Measurements from ENCODE around the gene EFNA5.
"Not testable (repeated sequence)": the region's sequence is repeated elsewhere in the genome, so short reads cannot be mapped to it uniquely, and the experiment has no call there.

The EFNA5 gene

DNA sequence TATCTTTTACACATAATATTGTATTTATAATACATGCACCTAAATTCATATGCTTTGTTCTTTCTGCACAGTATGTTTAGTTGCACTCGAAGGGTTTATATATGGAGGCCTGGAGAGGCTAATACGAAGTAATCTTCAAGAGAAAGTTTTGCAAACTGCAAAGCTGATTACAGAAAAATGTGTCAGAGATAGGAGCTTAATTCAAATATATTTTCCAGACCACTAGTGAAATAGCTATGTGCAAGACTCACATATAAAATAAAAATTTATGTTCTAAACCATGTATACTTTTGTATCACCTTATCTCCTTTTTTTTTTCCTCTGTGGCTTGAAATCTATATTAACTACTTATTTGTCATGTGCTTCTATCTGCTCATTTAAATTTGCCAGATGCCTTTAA is 313.8 kb downstream of the EFNA5 start:
- no peak for DNase-seq

DNA sequence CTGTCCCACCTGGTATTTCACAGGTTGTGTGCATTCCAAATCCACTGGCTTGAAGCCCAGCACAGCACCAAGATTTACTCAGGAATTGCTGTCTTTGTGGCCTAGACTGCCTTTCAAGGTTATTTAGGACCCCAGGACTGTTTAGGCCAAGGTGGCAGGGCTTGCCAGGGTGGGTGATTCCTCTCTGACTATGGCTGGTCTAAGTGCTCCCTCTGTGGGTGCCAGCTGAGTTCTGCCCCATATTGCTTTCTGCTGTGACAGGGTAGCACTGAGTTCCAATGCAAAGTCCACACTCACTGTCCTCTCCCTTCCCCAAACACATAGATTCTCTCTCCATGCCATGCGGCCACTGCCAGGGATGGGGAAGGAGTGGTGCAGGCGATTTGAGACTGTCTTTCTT is 318.2 kb downstream of the EFNA5 start:
- DNase-seq = no peak

DNA sequence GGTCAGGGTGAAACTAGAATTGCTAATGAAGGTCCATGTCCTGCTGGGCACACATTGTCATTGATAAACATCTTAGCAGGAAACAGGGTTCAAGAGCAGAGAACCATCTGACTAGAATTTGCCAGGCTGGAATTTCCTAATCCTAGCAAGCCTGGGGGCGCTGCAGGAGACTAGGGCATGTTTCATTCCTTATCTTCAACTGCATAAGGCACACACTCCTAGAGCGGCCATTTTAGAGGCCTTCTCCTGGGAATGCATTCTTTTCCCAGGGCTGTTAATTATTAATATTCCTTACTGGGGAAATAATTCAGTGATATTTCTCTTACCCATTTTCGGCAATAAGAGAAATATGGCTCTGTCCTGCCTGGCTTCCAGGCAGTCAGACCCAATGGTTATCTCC is 324.2 kb downstream of the EFNA5 start:
- not testable (repeated sequence) for DNase-seq

DNA sequence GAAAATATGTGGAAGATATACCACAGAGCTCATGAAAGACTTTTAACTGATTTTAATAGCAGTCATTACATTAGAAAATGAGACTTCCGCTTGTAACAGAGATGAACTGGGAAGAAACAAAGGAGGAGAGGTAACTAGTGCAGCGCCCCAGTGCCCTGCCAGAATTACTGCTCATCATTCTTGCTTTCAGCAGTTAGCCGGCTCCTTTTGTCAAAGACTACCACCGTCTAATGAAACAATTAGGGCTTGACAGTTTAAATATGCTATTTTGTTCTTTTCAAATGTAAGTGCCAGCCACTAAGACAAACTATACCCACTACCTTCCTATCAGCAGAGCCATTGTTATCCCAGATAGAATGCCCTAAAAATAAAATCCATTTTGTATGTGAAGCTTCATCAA is 328.4 kb downstream of the EFNA5 start:
- no peak for DNase-seq

DNA sequence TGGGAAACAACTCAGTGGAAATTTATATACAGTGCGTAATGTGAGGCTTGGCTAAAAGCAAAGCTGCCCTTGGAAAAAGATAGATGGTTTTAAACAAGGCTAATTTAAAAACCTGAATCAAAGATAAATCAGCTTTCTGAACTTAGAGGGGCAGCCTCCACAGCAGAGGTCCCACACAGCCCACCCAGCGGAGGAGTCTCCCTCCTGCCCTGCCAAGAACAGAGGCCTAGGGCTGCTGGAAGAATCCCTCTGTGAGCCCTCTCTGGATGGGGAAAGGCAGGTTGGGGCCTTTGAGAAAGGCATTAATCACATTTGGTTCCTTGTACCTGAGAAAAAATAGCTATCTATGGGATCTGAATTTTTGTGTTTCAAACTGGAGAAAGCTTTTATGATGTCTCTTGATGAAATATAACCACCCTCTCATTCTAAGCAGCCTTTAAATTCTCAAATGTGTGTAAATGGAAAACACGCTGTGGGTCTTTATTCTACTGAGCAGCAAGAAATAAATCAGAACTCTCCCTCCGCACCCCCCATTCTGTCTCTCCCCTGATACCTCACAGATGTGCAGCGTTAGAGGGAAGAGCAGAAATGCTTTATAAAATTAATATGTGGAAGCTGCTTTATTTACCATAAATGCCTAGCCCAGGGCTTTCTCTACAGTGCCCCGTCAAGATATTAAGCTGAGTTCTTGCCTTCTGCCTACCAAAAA is 329.2 kb downstream of the EFNA5 start:
- DNase-seq = no peak

DNA sequence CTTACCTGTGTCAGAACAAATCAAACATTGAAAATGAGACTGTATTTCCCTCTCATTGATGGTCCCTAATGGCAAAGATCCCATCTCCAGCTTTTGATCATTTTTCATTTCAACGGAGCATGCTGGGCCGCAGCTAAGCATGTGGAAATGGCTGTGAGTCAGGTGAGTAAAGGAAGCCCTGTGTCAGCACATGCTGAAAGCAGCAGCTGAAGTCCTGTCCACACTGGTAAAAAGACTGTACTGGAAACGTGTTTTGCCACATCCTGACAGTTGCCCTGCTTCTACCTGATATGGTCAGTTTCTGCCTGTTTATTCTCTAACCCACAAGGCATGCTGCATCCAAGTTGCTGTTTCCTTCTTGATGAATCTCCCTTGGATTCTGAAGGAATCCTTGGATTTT is 330.1 kb downstream of the EFNA5 start:
- no peak for DNase-seq

DNA sequence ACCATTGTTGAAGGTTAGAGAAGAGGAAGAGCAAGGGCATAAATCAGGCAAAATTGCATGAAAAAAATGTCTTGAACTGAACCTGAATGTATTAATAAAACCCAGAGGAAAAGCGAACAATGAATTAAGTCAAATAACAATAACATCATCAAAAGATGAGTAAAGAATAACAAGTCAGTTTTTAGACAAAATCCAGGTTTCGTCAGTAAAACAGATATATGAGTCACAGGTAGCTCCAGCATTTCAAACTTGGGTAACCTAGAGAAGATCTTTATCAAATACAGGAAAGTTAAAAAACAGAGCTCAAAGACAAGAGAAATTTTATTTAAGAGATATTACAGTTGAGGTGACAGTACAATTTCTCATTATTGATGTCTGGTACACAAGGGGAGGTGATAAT is 332.4 kb downstream of the EFNA5 start:
- DNase-seq = no peak

DNA sequence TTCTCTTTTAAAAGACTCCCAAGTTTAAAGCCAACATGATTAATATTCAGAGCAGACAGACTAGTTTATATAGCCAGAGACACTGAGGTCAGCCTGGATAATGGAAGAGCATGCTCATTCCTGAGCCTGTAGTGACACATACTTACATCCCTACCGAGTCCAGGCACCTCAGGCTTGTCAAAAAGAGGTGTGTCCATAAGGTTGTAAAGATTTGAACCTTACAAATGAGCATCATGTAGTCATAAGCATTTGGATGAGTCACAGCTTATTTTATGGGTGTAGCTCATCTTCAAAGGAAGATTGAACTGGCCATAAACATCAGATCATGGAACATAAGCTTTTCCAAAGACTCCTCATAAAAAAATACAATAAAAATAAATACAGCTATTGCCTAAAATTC is 333.5 kb downstream of the EFNA5 start:
- no peak for DNase-seq

DNA sequence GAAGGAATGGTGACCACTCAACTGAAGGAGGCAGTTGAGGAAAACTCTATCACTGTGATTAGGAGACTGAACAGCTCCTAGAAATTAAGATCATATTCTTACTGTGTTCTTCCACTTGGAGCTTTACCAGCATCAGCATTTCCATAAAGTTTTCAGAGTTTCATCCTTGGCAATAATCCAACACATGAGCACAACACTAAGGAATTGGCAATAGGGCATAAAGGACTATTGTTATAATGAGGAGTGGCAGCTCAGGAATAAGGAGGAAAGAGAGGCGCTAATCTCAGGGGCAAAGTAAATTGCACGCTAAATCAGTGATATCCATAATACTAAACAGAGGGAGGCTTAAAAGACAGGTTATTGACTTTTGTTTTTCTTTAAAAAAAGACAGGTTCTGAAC is 338.9 kb downstream of the EFNA5 start:
- no peak for DNase-seq

DNA sequence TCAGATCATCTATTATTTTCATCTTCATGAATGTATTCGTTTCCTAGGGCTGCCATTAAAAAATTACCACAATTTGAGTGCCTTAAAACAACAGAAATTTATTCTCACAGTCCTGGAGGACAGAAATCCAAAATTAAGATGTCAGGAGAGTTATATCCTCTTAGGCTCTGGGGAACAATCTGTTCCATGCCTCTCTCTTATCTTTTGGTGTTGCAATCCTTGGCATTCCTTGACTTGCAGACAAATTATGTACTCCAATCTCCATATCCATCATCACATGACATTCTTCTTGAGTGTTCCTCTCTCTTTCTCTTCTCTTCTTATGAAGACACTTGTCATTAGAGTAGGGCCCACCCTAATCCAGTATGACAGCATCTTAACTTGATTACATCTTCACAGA is 339.4 kb downstream of the EFNA5 start:
- no peak for DNase-seq

DNA sequence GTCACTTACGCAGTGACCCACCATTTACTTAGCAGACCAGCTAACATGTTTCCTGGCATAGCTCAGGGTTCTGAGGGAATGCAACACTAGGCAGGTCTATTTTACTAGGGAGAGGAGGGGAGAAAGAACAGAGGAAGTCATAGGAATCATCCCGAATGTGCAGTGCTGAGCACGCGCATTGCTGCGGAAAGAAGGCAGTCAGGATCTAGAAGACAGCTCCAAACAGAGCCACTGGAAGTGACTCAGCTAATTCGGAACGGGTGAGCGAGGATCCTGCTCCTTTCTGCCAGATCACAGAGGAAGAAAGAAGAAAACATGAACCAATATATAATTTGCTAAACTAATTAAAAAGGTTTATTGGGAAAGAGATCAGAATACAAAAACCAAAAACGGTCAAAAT is 339.8 kb downstream of the EFNA5 start:
- no peak for DNase-seq

DNA sequence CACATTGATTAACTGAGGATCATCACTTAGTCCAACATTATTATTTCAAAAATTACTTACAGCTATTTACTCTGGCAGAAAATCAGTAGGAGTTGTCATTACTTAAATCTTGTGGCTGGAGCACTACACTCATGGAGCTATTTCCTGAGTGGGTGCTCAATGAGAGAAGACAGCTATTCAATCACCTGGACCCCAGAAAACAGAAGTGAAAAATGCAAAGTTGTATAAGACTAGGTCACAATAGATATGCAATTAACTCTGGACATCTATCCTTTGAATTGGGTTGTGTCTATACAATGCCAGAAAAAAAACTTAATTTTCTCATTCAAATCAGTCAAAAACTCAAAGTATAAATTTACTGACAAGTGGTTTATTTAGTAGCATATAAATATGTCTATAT is 340.9 kb downstream of the EFNA5 start:
- DNase-seq = no peak
